GM19328 (cell line): ENCODE data around the gene XAF1.
"Not testable (repeated sequence)": the region's sequence is repeated elsewhere in the genome, so short reads cannot be mapped to it uniquely, and the experiment has no call there.

Experiments used
- ATAC-seq: cut with Tn5 transposase; IDR thresholded peaks from one replicate; pipeline ENCODE4 v1.9.1; 2021; ENCODE audit warnings: mild to moderate bottlenecking, moderate library complexity; ENCODE audit not compliant: unreplicated experiment

Gene XAF1

GRCh38 chr17:6755731-6756184, at the start of gene XAF1:
Gene XAF1, plus strand, starts transcription at chr17:6756046. Its CDS starts 33 bp downstream, at chr17:6756079.
- ATAC-seq, result no peak

- ATAC-seq, result no peak
Measured at GRCh38 chr17:6706499-6706898, 49.3 kb upstream of the XAF1 start.

- no peak for ATAC-seq
Measured at GRCh38 chr17:6706996-6707395, 48.9 kb upstream of the XAF1 start.

GRCh38 chr17:6708357-6708961, 47.4 kb upstream of the XAF1 start:
- no peak for ATAC-seq

- ATAC-seq, result no peak
Measured at GRCh38 chr17:6710317-6710716, 45.5 kb upstream of the XAF1 start.

GRCh38 chr17:6711081-6711674, 44.7 kb upstream of the XAF1 start:
- no peak for ATAC-seq

GRCh38 chr17:6711681-6712057, 44.2 kb upstream of the XAF1 start:
- ATAC-seq, result no peak

GRCh38 chr17:6712058-6712853, 43.6 kb upstream of the XAF1 start:
- ATAC-seq, result no peak

- no peak for ATAC-seq
Measured at GRCh38 chr17:6712854-6713129, 43.1 kb upstream of the XAF1 start.

GRCh38 chr17:6713130-6713917, 42.5 kb upstream of the XAF1 start, which contains the start of gene SLC13A5:
Gene SLC13A5, minus strand, starts transcription at chr17:6713369. Its CDS starts 36 bp downstream, at chr17:6713333.
- ATAC-seq, result no peak

- ATAC-seq, result no peak
Measured at GRCh38 chr17:6713918-6714271, 42.0 kb upstream of the XAF1 start.

- ATAC-seq, result no peak
Measured at GRCh38 chr17:6714315-6714874, 41.5 kb upstream of the XAF1 start.

- no peak for ATAC-seq
Measured at GRCh38 chr17:6716736-6717135, 39.1 kb upstream of the XAF1 start.

- ATAC-seq, result no peak
Measured at GRCh38 chr17:6721744-6722143, 34.1 kb upstream of the XAF1 start.

- no peak for ATAC-seq
Measured at GRCh38 chr17:6724009-6724408, 31.8 kb upstream of the XAF1 start.

- no peak for ATAC-seq
Measured at GRCh38 chr17:6729531-6729930, 26.3 kb upstream of the XAF1 start.

- not testable (repeated sequence) for ATAC-seq
Measured at GRCh38 chr17:6746665-6747064, 9.2 kb upstream of the XAF1 start.

GRCh38 chr17:6748617-6749016, 7.2 kb upstream of the XAF1 start:
- ATAC-seq, result no peak

- no peak for ATAC-seq
Measured at GRCh38 chr17:6749519-6749918, 6.3 kb upstream of the XAF1 start.

GRCh38 chr17:6752068-6752909, 3.6 kb upstream of the XAF1 start:
- no peak for ATAC-seq
